GM21367 (cell line): ENCODE measurements around the gene CDKN1A.
"Not testable (repeated sequence)": the region's sequence is repeated elsewhere in the genome, so short reads cannot be mapped to it uniquely, and the experiment has no call there.

Experiments used
- ATAC-seq: cut with Tn5 transposase; IDR thresholded peaks from one replicate; pipeline ENCODE4 v1.9.1; 2021; ENCODE audit not compliant: unreplicated experiment

The CDKN1A gene

DNA sequence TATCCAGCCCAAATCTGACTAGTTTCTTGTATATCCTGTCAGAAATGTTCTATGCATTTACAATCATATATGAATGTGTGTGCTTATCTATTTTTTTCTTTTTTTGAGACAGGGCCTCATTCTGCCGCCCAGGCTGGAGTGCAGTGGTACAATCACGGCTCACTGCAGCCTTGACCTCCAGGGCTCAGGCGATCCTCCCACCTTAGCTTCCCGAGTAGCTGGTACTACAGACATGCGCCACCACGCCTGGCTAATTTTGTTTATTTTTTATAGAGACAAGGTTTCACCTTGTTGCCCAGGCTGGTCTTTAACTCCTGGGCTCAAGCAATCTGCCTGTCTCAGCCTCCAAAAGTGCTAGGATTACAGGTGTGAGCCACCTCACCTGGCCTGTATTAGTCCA is 16.1 kb downstream of the CDKN1A start:
- ATAC-seq: no peak

GRCh38 chr6:36695414-36695813 is 16.9 kb downstream of the CDKN1A start:
- no peak for ATAC-seq

DNA sequence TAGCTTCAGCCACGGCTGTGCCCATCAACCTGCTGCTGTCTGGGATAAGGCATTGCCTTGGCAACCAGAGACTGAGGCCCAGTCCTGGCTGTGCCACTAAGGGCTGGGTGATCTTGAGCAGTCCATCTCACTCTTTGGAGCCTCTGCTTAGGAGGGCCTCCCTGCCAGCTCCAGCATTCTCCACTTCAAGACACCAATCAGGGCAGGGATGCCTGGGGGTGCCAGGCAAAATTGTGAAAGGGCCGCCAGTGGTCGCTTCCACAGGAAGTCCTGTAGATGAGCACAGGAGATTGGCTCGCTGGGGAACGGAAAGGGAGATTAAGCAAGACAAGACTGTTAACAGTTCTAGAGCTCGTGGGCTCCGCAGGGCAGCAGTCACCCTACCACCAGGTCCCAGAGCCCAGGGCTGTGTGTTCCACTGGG is 19.0 kb downstream of the CDKN1A start, which contains the start of gene RAB44:
TSS of gene RAB44 (plus strand) at position 346 of the 423 bp plus-strand sequence. CDS start 6,410 bp downstream, outside the sequence.
- no peak for ATAC-seq

DNA sequence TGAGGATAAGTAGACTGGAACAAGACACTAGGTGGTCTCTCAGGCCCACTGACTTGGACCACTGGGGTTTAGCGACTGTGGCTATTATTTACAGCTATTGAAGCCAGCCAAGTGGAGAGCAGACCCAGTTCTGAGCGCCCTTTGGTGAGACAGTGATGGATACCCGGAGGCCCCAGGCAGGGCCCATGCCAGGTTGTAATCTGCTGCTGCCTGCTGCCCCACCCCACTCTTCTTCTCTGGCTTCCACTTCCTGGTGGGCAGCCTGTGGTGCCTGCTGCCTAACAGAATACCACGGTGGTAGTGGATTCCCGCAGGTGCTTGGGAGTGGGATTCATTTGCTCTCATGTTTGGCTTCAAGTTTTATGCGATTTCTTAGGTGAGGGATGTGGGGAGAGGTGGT is 19.7 kb downstream of the CDKN1A start:
- ATAC-seq: no peak

DNA sequence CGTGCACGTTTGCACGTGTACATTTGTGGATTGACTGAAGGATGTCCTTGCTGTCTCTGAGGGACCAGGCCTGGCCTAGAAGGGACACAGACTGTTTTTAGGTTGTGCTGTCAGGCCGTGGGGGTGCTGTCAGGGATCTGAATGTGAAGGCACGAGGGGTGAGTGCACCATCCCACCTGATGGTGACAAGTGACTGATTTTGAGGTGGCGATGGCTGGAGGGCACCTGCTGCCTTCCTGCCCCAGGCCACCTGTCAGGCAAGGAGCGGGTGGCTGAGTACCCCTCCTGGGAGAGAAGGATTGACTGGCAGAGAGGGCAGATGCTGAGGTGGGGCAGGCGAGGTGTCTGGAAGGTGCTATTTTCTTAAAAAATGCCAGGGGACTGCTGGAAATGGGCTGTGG is 20.4 kb downstream of the CDKN1A start:
- no peak for ATAC-seq

GRCh38 chr6:36699348-36699747 is 20.8 kb downstream of the CDKN1A start:
- ATAC-seq: no peak

GRCh38 chr6:36700071-36700812 is 21.7 kb downstream of the CDKN1A start:
- ATAC-seq: no peak

- no peak for ATAC-seq
These were observed 22.3 kb downstream of the CDKN1A start for GRCh38 chr6:36700831-36701230.

DNA sequence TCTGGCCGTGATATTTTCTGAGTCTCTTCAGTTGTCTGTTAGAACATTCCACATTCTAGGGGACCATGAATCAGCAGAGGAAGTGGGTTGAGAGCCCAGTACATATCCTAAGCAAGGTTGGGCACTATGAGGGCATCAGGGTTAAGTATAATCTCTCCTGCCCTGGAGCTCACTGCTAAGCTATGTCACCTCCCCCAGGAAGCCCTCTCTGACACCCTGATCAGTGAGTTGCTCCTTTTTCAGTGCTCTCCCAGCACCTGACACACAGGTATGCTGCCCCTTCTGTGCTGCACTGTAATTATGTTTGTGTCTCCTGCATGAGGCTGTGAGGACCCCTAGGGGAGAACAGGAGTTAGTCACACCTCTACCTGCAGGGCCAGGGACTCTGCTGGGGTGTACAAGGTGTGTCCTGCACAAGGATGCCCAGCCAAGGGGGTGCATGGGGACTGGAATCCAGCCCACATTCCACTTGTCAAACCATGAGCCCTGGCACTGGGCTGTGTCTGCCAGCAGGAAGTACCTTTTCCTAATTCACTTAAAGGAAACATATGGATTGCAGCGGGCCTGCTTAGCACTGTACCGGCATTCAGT is 23.0 kb downstream of the CDKN1A start:
- ATAC-seq: no peak

DNA sequence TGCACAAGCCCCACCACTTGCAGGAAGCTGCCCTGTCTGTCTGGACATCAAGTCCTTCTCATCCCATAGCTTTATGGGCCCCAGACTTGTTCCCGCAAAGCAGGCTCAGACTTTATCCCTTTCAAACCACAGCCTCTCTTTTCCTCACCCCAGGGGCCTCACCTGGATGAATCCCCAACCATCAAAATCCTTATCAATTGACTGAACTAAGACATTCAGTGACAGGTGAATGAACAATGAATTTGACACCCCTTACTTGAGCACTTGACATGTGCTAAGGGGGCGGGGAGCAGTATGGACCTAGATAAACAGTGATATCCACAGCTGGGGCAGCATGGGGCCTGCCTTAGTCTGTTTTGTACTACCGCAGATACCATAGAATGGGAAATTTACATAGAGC is 24.1 kb downstream of the CDKN1A start:
- no peak for ATAC-seq

- ATAC-seq: no peak
These were observed 24.6 kb downstream of the CDKN1A start for GRCh38 chr6:36703081-36703606.

DNA sequence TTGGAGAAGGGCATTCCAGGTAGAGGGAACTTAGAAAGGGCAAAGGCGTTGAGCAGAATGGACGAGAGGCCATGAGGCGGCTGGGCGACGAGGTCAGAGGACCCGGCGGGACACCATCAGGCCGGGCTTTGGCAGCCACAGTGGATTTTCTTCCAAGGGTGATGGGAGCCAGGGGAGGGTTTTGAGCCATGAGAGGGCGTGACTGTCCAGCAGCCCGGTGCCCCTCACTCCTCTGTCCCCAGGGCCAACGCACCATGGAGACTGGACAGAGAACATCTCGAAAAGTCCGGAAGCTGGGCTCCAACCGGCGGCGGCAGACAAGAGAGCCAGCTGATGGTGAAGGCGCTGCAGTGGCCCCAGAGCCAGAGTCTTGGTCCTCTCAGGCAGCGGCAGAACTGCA is 25.5 kb downstream of the CDKN1A start:
- ATAC-seq: no peak

GRCh38 chr6:36704961-36705577 is 26.6 kb downstream of the CDKN1A start:
- ATAC-seq: not testable (repeated sequence)

GRCh38 chr6:36706339-36706738 is 27.8 kb downstream of the CDKN1A start:
- no peak for ATAC-seq

DNA sequence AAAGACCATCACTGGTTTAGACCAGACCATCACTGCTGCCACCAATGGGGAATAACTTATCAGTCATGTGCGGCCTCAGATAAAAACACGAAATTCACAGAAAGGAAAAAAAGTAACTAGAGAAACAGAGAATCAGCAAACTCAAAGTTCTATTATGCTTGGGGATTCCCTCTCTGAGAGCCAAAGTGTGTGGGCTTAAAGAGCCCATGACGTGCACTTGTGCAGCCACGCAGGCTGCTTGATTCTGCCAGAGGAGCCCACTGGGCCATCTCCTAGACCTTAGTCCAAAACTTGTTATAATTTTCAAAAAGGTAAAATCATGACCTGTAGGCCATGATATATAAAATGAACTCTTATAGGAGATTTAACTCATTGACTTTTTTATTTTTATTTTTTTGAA is 34.3 kb downstream of the CDKN1A start:
- no peak for ATAC-seq

DNA sequence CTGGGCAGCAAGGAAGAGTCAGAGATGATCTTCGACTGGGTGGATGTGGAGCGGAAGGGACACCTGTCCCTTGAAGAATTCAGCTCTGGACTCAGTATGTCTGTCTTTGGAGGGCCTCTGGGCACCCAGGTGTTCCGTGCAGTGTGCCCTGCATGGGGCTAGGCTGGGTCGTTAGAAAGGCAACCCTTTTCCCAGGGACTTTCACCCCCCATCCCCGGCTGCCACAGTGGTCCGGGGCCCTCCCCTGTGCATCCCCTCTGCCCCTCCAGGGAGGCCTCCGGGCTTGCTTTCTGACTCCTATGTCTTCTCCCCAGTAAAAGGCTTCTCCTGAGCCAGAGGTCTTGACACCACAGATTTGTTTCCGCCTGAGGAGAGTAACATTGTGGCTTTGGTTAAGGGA is 35.3 kb downstream of the CDKN1A start:
- no peak for ATAC-seq

- no peak for ATAC-seq
These were observed 36.0 kb downstream of the CDKN1A start for GRCh38 chr6:36714511-36714910.

DNA sequence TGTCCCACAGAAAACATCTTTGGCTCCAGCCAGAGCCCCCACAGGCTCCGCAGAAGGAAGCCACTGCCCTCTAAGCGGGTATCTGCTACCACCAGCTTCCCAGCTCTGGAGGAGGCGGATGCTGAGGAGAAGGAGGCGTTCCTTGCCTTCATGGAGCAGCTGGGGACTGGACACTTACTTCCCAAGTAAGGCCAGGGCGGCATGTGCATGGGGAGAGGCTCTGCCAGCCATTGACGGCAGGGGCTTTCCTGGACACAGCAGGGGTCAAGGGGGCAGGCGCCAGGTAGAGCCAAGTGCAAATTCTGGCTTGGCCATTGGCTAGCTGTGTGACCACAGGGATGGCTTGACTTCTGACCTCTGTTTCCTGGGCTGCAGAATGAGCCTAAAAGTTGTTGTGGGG is 37.0 kb downstream of the CDKN1A start:
- no peak for ATAC-seq

- ATAC-seq: no peak
These were observed 38.1 kb downstream of the CDKN1A start for GRCh38 chr6:36716476-36717093.

DNA sequence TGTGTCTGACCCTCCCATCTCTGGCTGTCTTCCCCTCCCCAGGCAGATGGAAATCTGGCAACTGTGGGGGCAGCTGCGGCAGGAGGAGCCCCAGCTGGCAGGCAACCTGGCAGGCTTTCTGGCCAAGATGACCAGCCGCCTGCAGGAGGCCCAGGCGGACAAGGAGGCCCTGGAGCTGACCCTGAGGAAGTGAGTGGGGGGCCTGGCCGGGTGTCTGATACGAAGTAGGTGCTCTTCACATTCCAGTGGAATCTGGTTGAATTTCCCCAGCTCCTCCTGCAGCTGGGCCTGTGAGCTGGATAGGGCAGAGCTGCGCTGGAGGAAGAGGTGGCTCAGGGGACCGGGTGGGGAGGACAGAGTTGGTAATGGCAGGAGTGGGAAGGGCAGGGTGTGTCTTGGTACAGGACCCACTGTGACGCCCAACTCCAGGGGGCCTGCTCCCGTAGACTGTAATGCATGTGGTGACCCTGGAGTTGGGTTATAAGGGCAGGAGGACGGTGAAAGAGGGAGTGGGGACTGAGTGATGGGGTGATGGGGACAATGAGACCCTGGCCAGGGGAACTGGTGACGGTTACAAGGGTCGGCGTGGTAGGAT is 38.8 kb downstream of the CDKN1A start:
- no peak for ATAC-seq

GRCh38 chr6:36717871-36718540 is 39.5 kb downstream of the CDKN1A start:
- no peak for ATAC-seq
